CD14-positive monocyte (primary cell): Measurements from ENCODE around the gene PABPN1L. TPM values are rescaled to one million over a fixed set of nuclear protein-coding genes. Genes with fewer than 3 reads are reported as not detected.

Experiments
- DNase-seq, 3 donors: peaks; one replicate each; pipeline ENCODE4 v3.0.0-alpha.2; 2011 to 2022
- H2AFZ ChIP-seq: 2 replicates; pipeline ENCODE4 v1.6.0; 2012; ENCODE audit warnings: mild to moderate bottlenecking, low read depth, low read length, inconsistent platforms; ENCODE audit not compliant: insufficient read depth, poor library complexity, severe bottlenecking
- H3K27ac ChIP-seq, 2 donors: 1 replicate in 1 of 2; 2 replicates in 1 of 2; pipeline ENCODE4 v1.5.1; 2012 to 2013; ENCODE audit warnings: low read length in 2 of 2, control low read depth in 1 of 2, inconsistent platforms in 1 of 2, low read depth in 1 of 2, mild to moderate bottlenecking in 1 of 2
- H3K27me3 ChIP-seq, 2 donors: one replicate each; pipeline versions ENCODE4 v1.6.0 to v1.6.1; 2011 to 2013; ENCODE audit warnings: low read length in 2 of 2; ENCODE audit not compliant: control insufficient read depth in 2 of 2, insufficient read depth in 2 of 2
- H3K36me3 ChIP-seq, 2 donors: replicated peaks in 1 of 2; 1 replicate in 1 of 2; 2 replicates in 1 of 2; pipeline versions ENCODE4 v1.5.1 to v1.6.1; 2012 to 2013; ENCODE audit warnings: low read length in 2 of 2, control low read depth in 1 of 2, inconsistent platforms in 1 of 2, mild to moderate bottlenecking in 1 of 2; ENCODE audit not compliant: insufficient read depth in 2 of 2, control insufficient read depth in 1 of 2
- H3K4me1 ChIP-seq, 2 donors: 1 replicate in 1 of 2; 2 replicates in 1 of 2; pipeline versions ENCODE4 v1.5.1 to v1.6.1; 2012 to 2013; ENCODE audit warnings: low read length in 2 of 2, control low read depth in 1 of 2, inconsistent platforms in 1 of 2, mild to moderate bottlenecking in 1 of 2, moderate library complexity in 1 of 2; ENCODE audit not compliant: insufficient read depth in 2 of 2, control insufficient read depth in 1 of 2
- H3K4me2 ChIP-seq: replicated peaks from 2 replicates; pipeline ENCODE3; 2012; ENCODE audit warnings: low read length, moderate library complexity, mild to moderate bottlenecking; ENCODE audit not compliant: poor library complexity, severe bottlenecking; ENCODE audit errors: extremely low read depth
- H3K4me3 ChIP-seq, 3 experiments: fragments of 200-600 bp in 1 of 3; sonication (generic) in 1 of 3; replicated peaks in 1 of 3; 1 replicate in 2 of 3; 2 replicates in 1 of 3; pipeline ENCODE4 v1.5.1; 2011 to 2013; ENCODE audit warnings: low read length in 3 of 3, mild to moderate bottlenecking in 3 of 3, control low read depth in 2 of 3, low read depth in 2 of 3, inconsistent platforms in 1 of 3, moderate library complexity in 1 of 3
- H3K79me2 ChIP-seq: 2 replicates; pipeline ENCODE4 v1.6.0; 2012; ENCODE audit warnings: mild to moderate bottlenecking, control low read depth, inconsistent platforms, low read length, moderate library complexity; ENCODE audit not compliant: insufficient read depth
- H3K9ac ChIP-seq: 2 replicates; pipeline ENCODE4 v1.6.0; 2017; ENCODE audit warnings: low read length, mild to moderate bottlenecking; ENCODE audit not compliant: insufficient read depth, poor library complexity, severe bottlenecking
- H3K9me3 ChIP-seq, 2 donors: replicated peaks in 1 of 2; 1 replicate in 1 of 2; 2 replicates in 1 of 2; pipeline versions ENCODE4 v1.5.1 to v1.6.1; 2012 to 2013; ENCODE audit warnings: low read length in 2 of 2, control low read depth in 1 of 2; ENCODE audit not compliant: control insufficient read depth in 1 of 2, insufficient read depth in 1 of 2
- H4K20me1 ChIP-seq: 2 replicates; pipeline ENCODE4 v1.6.0; 2012; ENCODE audit warnings: mild to moderate bottlenecking, low read length, control low read depth, moderate library complexity; ENCODE audit not compliant: insufficient read depth
- H3K27ac Mint-ChIP-seq, 7 donors: one replicate each; pipeline ENCODE4 v1.8.0; 2020; ENCODE audit warnings: mild to moderate bottlenecking in 7 of 7, mixed read lengths in 7 of 7, moderate library complexity in 6 of 7, inconsistent platforms in 2 of 7
- H3K27me3 Mint-ChIP-seq, 3 donors: one replicate each; pipeline ENCODE4 v1.8.0; 2021 to 2022; ENCODE audit warnings: low read depth in 3 of 3, mild to moderate bottlenecking in 3 of 3, mixed read lengths in 3 of 3, moderate library complexity in 3 of 3, inconsistent platforms in 1 of 3
- H3K36me3 Mint-ChIP-seq, 2 donors: one replicate each; pipeline ENCODE4 v1.8.0; 2020; ENCODE audit warnings: mixed read lengths in 2 of 2, inconsistent platforms in 1 of 2, mild to moderate bottlenecking in 1 of 2
- H3K4me1 Mint-ChIP-seq: one replicate; pipeline ENCODE4 v1.8.0; 2020; ENCODE audit warnings: mild to moderate bottlenecking, mixed read lengths
- H3K4me3 Mint-ChIP-seq, 2 donors: one replicate each; pipeline ENCODE4 v1.8.0; 2020; ENCODE audit warnings: mild to moderate bottlenecking in 2 of 2, mixed read lengths in 2 of 2, moderate library complexity in 1 of 2
- H3K9me3 Mint-ChIP-seq, 7 donors: one replicate each; pipeline ENCODE4 v1.8.0; 2020 to 2022; ENCODE audit warnings: mixed read lengths in 7 of 7, mild to moderate bottlenecking in 6 of 7, moderate library complexity in 6 of 7, inconsistent platforms in 2 of 7
- WGBS: methylation state at CpG from one replicate; pipeline ENCODE4 v1.1.5; 2013; ENCODE audit warnings: missing lambda C conversion rate; ENCODE audit not compliant: insufficient coverage; 5-methylcytosine and 5-hydroxymethylcytosine counted together
- intact Hi-C, 2 donors: fragments of 100-400 bp; cut with micrococcal nuclease; formaldehyde crosslinking; loops; one replicate each; pipeline versions ENCODE4 v1.15.0 to v1.15.1; 2023
- polyA plus RNA-seq, 3 donors: library from polyadenylated mRNA; depleted of rRNA in 1 of 3; unstranded in 2 of 3; stranded (reverse) in 1 of 3; fragments of 300-500 nt in 2 of 3; fragments of >200 nt in 1 of 3; fragmentation: Illumina TruSeq in 2 of 3; gene quantifications; 1 replicate in 2 of 3; 2 replicates in 1 of 3; pipeline ENCODE4 v1.2.3, GENCODE V29; 2012 to 2021
- TF ChIP-seq, protein P1 (sequence below): fragments of 200-600 bp; IDR thresholded peaks from one replicate; pipeline ENCODE4 v1.8.0; 2022; ENCODE audit warnings: antibody characterized with exemption, mild to moderate bottlenecking

PABPN1L gene
- polyA plus RNA-seq, 3 donors: 0.39 TPM; not detected in 2

GRCh38 chr16:88815227-88815626 is 51.2 kb downstream of the PABPN1L start:
- no peaks in the 10 kb centered on the region for H3K9me3 ChIP-seq
- H3K27ac Mint-ChIP-seq: no peak overlapping the region
- H3K79me2 ChIP-seq: peaks cover 14% of the 10 kb centered on the region
- H2AFZ ChIP-seq: no peak overlapping the region
- H3K4me1 ChIP-seq: peaks cover 28 to 31% of the 10 kb centered on the region in 2 donors
- no peak overlapping the region for H3K4me2 ChIP-seq
- no peaks in the 10 kb centered on the region for H3K27me3 Mint-ChIP-seq
- DNase-seq: no peak
- no peak overlapping the region for H3K27ac ChIP-seq
- no peaks in the 10 kb centered on the region for H3K27me3 ChIP-seq
- WGBS: 97% methylated on average over 8 of the region's 10 CpGs
- peaks cover under 1 to 15% of the 10 kb centered on the region in 2 donors for H3K36me3 Mint-ChIP-seq
- no peak overlapping the region for H3K4me3 Mint-ChIP-seq
- intact Hi-C loops: loop anchor here in 1 of 2 donors (10.0 kb wide), 1 partner anchor 400 kb away; the partner anchor contains the start of gene ZNF778
- H3K36me3 ChIP-seq: peaks cover 0 to 2% of the 10 kb centered on the region in 2 donors
- peaks cover 18% of the 10 kb centered on the region for H3K4me1 Mint-ChIP-seq
- H3K9ac ChIP-seq: no peak overlapping the region
- peaks cover 27% of the 10 kb centered on the region for H4K20me1 ChIP-seq
- TF ChIP-seq, protein P1, sequence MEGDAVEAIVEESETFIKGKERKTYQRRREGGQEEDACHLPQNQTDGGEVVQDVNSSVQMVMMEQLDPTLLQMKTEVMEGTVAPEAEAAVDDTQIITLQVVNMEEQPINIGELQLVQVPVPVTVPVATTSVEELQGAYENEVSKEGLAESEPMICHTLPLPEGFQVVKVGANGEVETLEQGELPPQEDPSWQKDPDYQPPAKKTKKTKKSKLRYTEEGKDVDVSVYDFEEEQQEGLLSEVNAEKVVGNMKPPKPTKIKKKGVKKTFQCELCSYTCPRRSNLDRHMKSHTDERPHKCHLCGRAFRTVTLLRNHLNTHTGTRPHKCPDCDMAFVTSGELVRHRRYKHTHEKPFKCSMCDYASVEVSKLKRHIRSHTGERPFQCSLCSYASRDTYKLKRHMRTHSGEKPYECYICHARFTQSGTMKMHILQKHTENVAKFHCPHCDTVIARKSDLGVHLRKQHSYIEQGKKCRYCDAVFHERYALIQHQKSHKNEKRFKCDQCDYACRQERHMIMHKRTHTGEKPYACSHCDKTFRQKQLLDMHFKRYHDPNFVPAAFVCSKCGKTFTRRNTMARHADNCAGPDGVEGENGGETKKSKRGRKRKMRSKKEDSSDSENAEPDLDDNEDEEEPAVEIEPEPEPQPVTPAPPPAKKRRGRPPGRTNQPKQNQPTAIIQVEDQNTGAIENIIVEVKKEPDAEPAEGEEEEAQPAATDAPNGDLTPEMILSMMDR: no peak
- no peak overlapping the region for H3K4me3 ChIP-seq
- peaks cover 0 to 3% (median 0%) of the 10 kb centered on the region in 7 donors for H3K9me3 Mint-ChIP-seq

DNA sequence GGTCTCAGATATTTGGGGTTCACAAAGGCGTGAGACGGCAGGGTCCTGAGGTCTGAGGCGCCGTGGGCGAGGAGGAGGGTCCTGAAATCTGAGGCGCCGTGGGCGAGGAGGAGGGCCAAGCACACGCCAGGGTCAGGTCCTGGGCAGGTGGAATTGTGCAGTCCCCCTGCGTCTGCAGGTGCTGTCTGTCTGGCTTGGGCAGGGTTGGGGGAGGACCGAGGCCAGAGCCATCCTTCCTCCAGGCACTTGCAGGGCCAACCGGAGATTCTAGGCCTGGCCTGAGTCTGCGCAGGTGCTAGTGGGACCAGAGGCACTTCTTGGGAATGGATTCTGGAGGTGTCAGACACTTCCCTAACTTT is 52.3 kb downstream of the PABPN1L start:
- intact Hi-C loops: loop anchor here in 1 of 2 donors (10.0 kb wide), 1 partner anchor 401 kb away; the partner anchor contains the start of gene ZNF778
- Histone ChIP-seq H3K27ac (no peak overlapping the region), H3K79me2 (peaks cover 25% of the 10 kb centered on the region), H4K20me1 (peaks cover 38% of the 10 kb centered on the region), H3K36me3 (peaks cover 6 to 7% of the 10 kb centered on the region in 2 donors), H3K4me1 (peaks cover 35 to 42% of the 10 kb centered on the region in 2 donors), H3K9me3 (no peaks in the 10 kb centered on the region), H3K4me3 (no peak overlapping the region), H3K4me2 (no peak overlapping the region), H2AFZ (no peak overlapping the region), H3K27me3 (no peaks in the 10 kb centered on the region), H3K9ac (no peak overlapping the region)
- no peak overlapping the region for H3K27ac Mint-ChIP-seq
- H3K4me3 Mint-ChIP-seq: no peak overlapping the region
- peaks cover 27% of the 10 kb centered on the region for H3K4me1 Mint-ChIP-seq
- H3K9me3 Mint-ChIP-seq: peaks cover 0 to 3% (median 0%) of the 10 kb centered on the region in 7 donors
- peaks cover 9 to 23% of the 10 kb centered on the region in 2 donors for H3K36me3 Mint-ChIP-seq
- WGBS: 95% methylated on average over 12 of the region's 13 CpGs
- DNase-seq: no peak
- H3K27me3 Mint-ChIP-seq: peaks cover 0 to 2% (median 0%) of the 10 kb centered on the region in 3 donors
- TF ChIP-seq, protein P1: no peak

Other genes with a start within 250 kb of the PABPN1L start
- gene IL17C, start 228.1 kb downstream of the PABPN1L start, polyA plus RNA-seq: under 1 TPM in 1 of 3 donors, not detected in 2; 0.08 TPM
- 1,000 to 10,000 TPM; 1,168 to 2,376 (median 2,092) TPM for gene CYBA, start 215.6 kb downstream of the PABPN1L start, polyA plus RNA-seq
- 10 to 100 TPM in 2 of 3 donors, 1 to 10 TPM in 1; 9.0 to 17.9 (median 12.2) TPM for gene MVD, start 203.6 kb downstream of the PABPN1L start, polyA plus RNA-seq
- gene SNAI3, start 180.2 kb downstream of the PABPN1L start, polyA plus RNA-seq: 1 to 10 TPM; 4.2 to 6.4 (median 5.3) TPM
- 100 to 1,000 TPM in 2 of 3 donors, 10 to 100 TPM in 1; 99.3 to 255 (median 120) TPM for gene RNF166, start 160.3 kb downstream of the PABPN1L start, polyA plus RNA-seq
- 10 to 100 TPM in 1 of 3 donors, 1 to 10 TPM in 2; 5.9 to 10.3 (median 7.5) TPM for gene CTU2, start 160.2 kb downstream of the PABPN1L start, polyA plus RNA-seq
- 100 to 1,000 TPM in 1 of 3 donors, 10 to 100 TPM in 2; 10.2 to 405 (median 15.0) TPM for gene PIEZO1, start 81.4 kb downstream of the PABPN1L start, polyA plus RNA-seq
- gene CDT1, start 62.9 kb downstream of the PABPN1L start, polyA plus RNA-seq: under 1 TPM; 0.07 to 0.24 (median 0.16) TPM
- 100 to 1,000 TPM; 123 to 307 (median 233) TPM for gene APRT, start 54.7 kb downstream of the PABPN1L start, polyA plus RNA-seq
- 10 to 100 TPM; 20.2 to 34.4 (median 32.2) TPM for gene GALNS, start 9.7 kb downstream of the PABPN1L start, polyA plus RNA-seq
- 10 to 100 TPM; 38.8 to 89.3 (median 82.4) TPM for gene TRAPPC2L, start 9.5 kb downstream of the PABPN1L start, polyA plus RNA-seq
- gene CBFA2T3, start 110.5 kb upstream of the PABPN1L start, polyA plus RNA-seq: 10 to 100 TPM in 1 of 3 donors, 1 to 10 TPM in 2; 5.3 to 32.2 (median 6.2) TPM
- 10 to 100 TPM; 23.5 to 26.7 (median 26.4) TPM for gene ACSF3, start 227.2 kb upstream of the PABPN1L start, polyA plus RNA-seq